ENCODE measurements around the gene DNAJB11. TPM values are rescaled to one million over a fixed set of nuclear protein-coding genes. Genes with fewer than 3 reads are reported as not detected.

DNAJB11 gene
- total RNA-seq, 1 experiment from 2014 or later, result 71.3 TPM

Other genes with a start within 250 kb of the DNAJB11 start
- gene DGKG, start 208.5 kb upstream of the DNAJB11 start, total RNA-seq (2021), result 9.8 and 20.0 TPM in 2 replicates
- 2.8 and 4.4 TPM in 2 replicates for gene CRYGS, start 26.3 kb upstream of the DNAJB11 start, total RNA-seq (2021)
- 11.1 and 16.2 TPM in 2 replicates for gene TBCCD1, start 3.4 kb upstream of the DNAJB11 start, total RNA-seq (2021)
- not detected in 2 replicates for gene AHSG, start 42.3 kb downstream of the DNAJB11 start, total RNA-seq (2021)
- gene FETUB, start 69.7 kb downstream of the DNAJB11 start, total RNA-seq (2021), result not detected in 2 replicates
- 0.58 and 1.3 TPM in 2 replicates for gene HRG, start 95.3 kb downstream of the DNAJB11 start, total RNA-seq (2021)
- gene KNG1, start 146.6 kb downstream of the DNAJB11 start, total RNA-seq (2021), result not detected in 2 replicates
- gene EIF4A2, start 212.9 kb downstream of the DNAJB11 start, total RNA-seq (2021), result 446 and 618 TPM in 2 replicates
- gene RFC4, start 235.8 kb downstream of the DNAJB11 start, total RNA-seq (2021), result 93.8 and 94.5 TPM in 2 replicates